ENCODE measurements around the gene PARP6.
"Not testable (repeated sequence)": the region's sequence is repeated elsewhere in the genome, so short reads cannot be mapped to it uniquely, and the experiment has no call there.

PARP6 gene

GRCh38 chr15:72278737-72279136, 6.4 kb upstream of the PARP6 start:
- no peak for DNase-seq

- no peak for DNase-seq
Measured at GRCh38 chr15:72276326-72276700, 4.0 kb upstream of the PARP6 start.

- not testable (repeated sequence) for DNase-seq
Measured at GRCh38 chr15:72275635-72276325, 3.4 kb upstream of the PARP6 start.

GRCh38 chr15:72272997-72273352, 621 bp upstream of the PARP6 start:
- DNase-seq, result no peak

GRCh38 chr15:72271895-72272212, 500 bp downstream of the PARP6 start:
- DNase-seq, result peak in 1 of 14 donors; percentile 49

- no peak for DNase-seq
Measured at GRCh38 chr15:72271221-72271620, 1.1 kb downstream of the PARP6 start.

- no peak for DNase-seq
Measured at GRCh38 chr15:72269739-72270138, 2.6 kb downstream of the PARP6 start.

- no peak for DNase-seq
Measured at GRCh38 chr15:72265031-72265430, 7.3 kb downstream of the PARP6 start.

- DNase-seq, result no peak
Measured at GRCh38 chr15:72252663-72253299, 19.6 kb downstream of the PARP6 start.

- DNase-seq, result no peak
Measured at GRCh38 chr15:72249142-72249810, 23.1 kb downstream of the PARP6 start.

- DNase-seq, result no peak
Measured at GRCh38 chr15:72248514-72248913, 23.8 kb downstream of the PARP6 start.

- DNase-seq, result no peak
Measured at GRCh38 chr15:72242775-72243370, 29.5 kb downstream of the PARP6 start.

- DNase-seq, result no peak
Measured at GRCh38 chr15:72239652-72240051, 32.7 kb downstream of the PARP6 start.

- DNase-seq, result no peak
Measured at GRCh38 chr15:72238586-72238985, 33.8 kb downstream of the PARP6 start.

- DNase-seq, result no peak
Measured at GRCh38 chr15:72237853-72238224, 34.5 kb downstream of the PARP6 start.

GRCh38 chr15:72237029-72237852, 35.1 kb downstream of the PARP6 start:
- DNase-seq, result peak in 3 of 14 donors; percentile 1 to 37 (median 26)

GRCh38 chr15:72236381-72237003, 35.9 kb downstream of the PARP6 start:
- no peak for DNase-seq

GRCh38 chr15:72235298-72235697, 37.1 kb downstream of the PARP6 start:
- no peak for DNase-seq

- no peak for DNase-seq
Measured at GRCh38 chr15:72233769-72234168, 38.6 kb downstream of the PARP6 start.

- peak in 1 of 14 donors; percentile 65 for DNase-seq
Measured at GRCh38 chr15:72231833-72232478, 40.4 kb downstream of the PARP6 start.

GRCh38 chr15:72231066-72231832, 41.1 kb downstream of the PARP6 start, which contains the start of gene PKM:
PKM (minus strand) TSS chr15:72231190; CDS start chr15:72219097, 12,093 bp downstream.
- peak; percentile 53 to 94 (median 85) for DNase-seq
